Astrocyte (in vitro differentiated cells and primary cell): ENCODE results near the gene NUP62. TPM values are rescaled to one million over a fixed set of nuclear protein-coding genes. Genes with fewer than 3 reads are reported as not detected.

Experiments used
- DNase-seq: peaks from one replicate; pipeline ENCODE4 v3.0.0-alpha.2; 2010; ENCODE audit warnings: low read depth
- FAIRE-seq: peaks from 2 replicates; lab custom pipeline; 2011; peaks lifted over from hg19 to GRCh38; lab: Jason Lieb, UNC
- H2AFZ ChIP-seq: 2 replicates; pipeline ENCODE4 v1.6.0; 2012; ENCODE audit warnings: low read depth, low read length, inconsistent platforms
- H3K27ac ChIP-seq: 2 replicates; pipeline ENCODE4 v1.5.1; 2011; ENCODE audit warnings: low read depth, low read length, inconsistent platforms
- H3K27me3 ChIP-seq: 2 replicates; pipeline ENCODE4 v1.6.0; 2011; ENCODE audit warnings: low read length, inconsistent platforms; ENCODE audit not compliant: insufficient read depth
- H3K36me3 ChIP-seq: 2 replicates; pipeline ENCODE4 v1.5.1; 2011; ENCODE audit warnings: low read length, inconsistent platforms; ENCODE audit not compliant: insufficient read depth
- H3K4me1 ChIP-seq: 2 replicates; pipeline ENCODE4 v1.5.1; 2011; ENCODE audit warnings: low read length, inconsistent platforms; ENCODE audit not compliant: insufficient read depth
- H3K4me2 ChIP-seq: 2 replicates; pipeline ENCODE4 v1.6.0; 2012; ENCODE audit warnings: low read length, inconsistent platforms
- H3K4me3 ChIP-seq: 2 replicates; pipeline ENCODE4 v1.5.1; 2011; ENCODE audit warnings: low read depth, mild to moderate bottlenecking, low read length, inconsistent platforms; ENCODE audit not compliant: insufficient read depth
- H3K79me2 ChIP-seq: 2 replicates; pipeline ENCODE4 v1.6.0; 2012; ENCODE audit warnings: mild to moderate bottlenecking, low read length, inconsistent platforms; ENCODE audit not compliant: insufficient read depth
- H3K9ac ChIP-seq: 2 replicates; pipeline ENCODE4 v1.6.0; 2012; ENCODE audit warnings: mild to moderate bottlenecking, low read length, inconsistent platforms
- H3K9me3 ChIP-seq: 2 replicates; pipeline ENCODE4 v1.5.1; 2012; ENCODE audit warnings: low read depth, mild to moderate bottlenecking, low read length, inconsistent platforms; ENCODE audit not compliant: insufficient read depth
- H4K20me1 ChIP-seq: 2 replicates; pipeline ENCODE4 v1.6.0; 2012; ENCODE audit warnings: low read length, inconsistent platforms; ENCODE audit not compliant: insufficient read depth
- H3K27ac Mint-ChIP-seq: one replicate; pipeline ENCODE4 v1.8.0; 2021; ENCODE audit warnings: mild to moderate bottlenecking, mixed read lengths; ENCODE audit not compliant: unreplicated experiment
- H3K27me3 Mint-ChIP-seq: one replicate; pipeline ENCODE4 v1.8.0; 2021; ENCODE audit warnings: low read depth, mixed read lengths; ENCODE audit not compliant: unreplicated experiment
- H3K36me3 Mint-ChIP-seq: one replicate; pipeline ENCODE4 v1.8.0; 2021; ENCODE audit warnings: low read depth, mixed read lengths; ENCODE audit not compliant: unreplicated experiment
- H3K4me1 Mint-ChIP-seq: one replicate; pipeline ENCODE4 v1.8.0; 2021; ENCODE audit warnings: low read depth, mixed read lengths; ENCODE audit not compliant: unreplicated experiment
- H3K4me3 Mint-ChIP-seq: one replicate; pipeline ENCODE4 v1.8.0; 2021; ENCODE audit warnings: mild to moderate bottlenecking, moderate library complexity, mixed read lengths; ENCODE audit not compliant: unreplicated experiment
- H3K9me3 Mint-ChIP-seq: one replicate; pipeline ENCODE4 v1.8.0; 2021; ENCODE audit warnings: mild to moderate bottlenecking, mixed read lengths; ENCODE audit not compliant: unreplicated experiment
- EZH2 ChIP-seq: IDR thresholded peaks from 2 replicates; pipeline ENCODE4 v1.6.1; 2012; ENCODE audit warnings: mild to moderate bottlenecking, low read length, inconsistent platforms; ENCODE audit not compliant: insufficient read depth
- total RNA-seq: library from RNA; stranded (reverse); gene quantifications from 2 replicates; pipeline ENCODE4 v1.2.1, GENCODE V29; 2021
- TF ChIP-seq, protein P1 (sequence below): IDR thresholded peaks from 2 replicates; pipeline ENCODE4 v1.5.1; 2011; ENCODE audit warnings: low read depth, mild to moderate bottlenecking, inconsistent platforms, low read length, moderate library complexity; ENCODE audit not compliant: insufficient read depth

NUP62 gene
- total RNA-seq, 1 donor from 2014 or later: 49.5 TPM

DNA sequence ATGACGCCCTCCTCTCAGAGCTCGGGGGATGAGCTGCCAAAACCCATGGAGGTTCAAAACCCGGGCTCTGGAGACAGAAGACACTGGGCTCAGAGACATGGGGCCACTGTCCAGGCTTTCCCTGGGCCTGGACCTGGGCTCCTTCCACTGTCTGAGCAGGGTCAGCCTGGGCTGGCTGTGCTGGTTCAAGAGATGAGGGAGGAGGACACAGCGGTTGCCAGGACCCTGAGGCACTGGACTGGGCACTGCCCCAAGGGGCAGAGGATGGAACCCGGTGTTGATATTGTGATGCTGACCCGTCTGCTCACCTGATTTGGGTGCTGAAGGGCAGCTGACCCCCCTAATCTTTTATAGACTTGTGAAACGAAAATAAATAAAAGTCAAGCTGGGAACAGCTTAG is 45.7 kb upstream of the NUP62 start:
- TF ChIP-seq, protein P1, sequence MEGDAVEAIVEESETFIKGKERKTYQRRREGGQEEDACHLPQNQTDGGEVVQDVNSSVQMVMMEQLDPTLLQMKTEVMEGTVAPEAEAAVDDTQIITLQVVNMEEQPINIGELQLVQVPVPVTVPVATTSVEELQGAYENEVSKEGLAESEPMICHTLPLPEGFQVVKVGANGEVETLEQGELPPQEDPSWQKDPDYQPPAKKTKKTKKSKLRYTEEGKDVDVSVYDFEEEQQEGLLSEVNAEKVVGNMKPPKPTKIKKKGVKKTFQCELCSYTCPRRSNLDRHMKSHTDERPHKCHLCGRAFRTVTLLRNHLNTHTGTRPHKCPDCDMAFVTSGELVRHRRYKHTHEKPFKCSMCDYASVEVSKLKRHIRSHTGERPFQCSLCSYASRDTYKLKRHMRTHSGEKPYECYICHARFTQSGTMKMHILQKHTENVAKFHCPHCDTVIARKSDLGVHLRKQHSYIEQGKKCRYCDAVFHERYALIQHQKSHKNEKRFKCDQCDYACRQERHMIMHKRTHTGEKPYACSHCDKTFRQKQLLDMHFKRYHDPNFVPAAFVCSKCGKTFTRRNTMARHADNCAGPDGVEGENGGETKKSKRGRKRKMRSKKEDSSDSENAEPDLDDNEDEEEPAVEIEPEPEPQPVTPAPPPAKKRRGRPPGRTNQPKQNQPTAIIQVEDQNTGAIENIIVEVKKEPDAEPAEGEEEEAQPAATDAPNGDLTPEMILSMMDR: no peak
- TF ChIP-seq EZH2: no peak
- no peak overlapping the region for H3K4me3 ChIP-seq
- H3K79me2 ChIP-seq: no peaks in the 10 kb centered on the region
- Mint-ChIP-seq H3K4me1 (no peaks in the 10 kb centered on the region), H3K36me3 (peaks cover 11% of the 10 kb centered on the region), H3K27me3 (peaks cover 13% of the 10 kb centered on the region), H3K27ac (no peak overlapping the region), H3K4me3 (no peak overlapping the region), H3K9me3 (peaks cover 2% of the 10 kb centered on the region)
- no peaks in the 10 kb centered on the region for H3K27me3 ChIP-seq
- H4K20me1 ChIP-seq: no peaks in the 10 kb centered on the region
- no peaks in the 10 kb centered on the region for H3K4me1 ChIP-seq
- DNase-seq: no peak
- no peaks in the 10 kb centered on the region for H3K36me3 ChIP-seq
- no peaks in the 10 kb centered on the region for H3K9me3 ChIP-seq
- no peak overlapping the region for H3K4me2 ChIP-seq
- H3K27ac ChIP-seq: no peak overlapping the region
- no peak overlapping the region for H2AFZ ChIP-seq
- no peak overlapping the region for H3K9ac ChIP-seq
- FAIRE-seq: no peak

DNA sequence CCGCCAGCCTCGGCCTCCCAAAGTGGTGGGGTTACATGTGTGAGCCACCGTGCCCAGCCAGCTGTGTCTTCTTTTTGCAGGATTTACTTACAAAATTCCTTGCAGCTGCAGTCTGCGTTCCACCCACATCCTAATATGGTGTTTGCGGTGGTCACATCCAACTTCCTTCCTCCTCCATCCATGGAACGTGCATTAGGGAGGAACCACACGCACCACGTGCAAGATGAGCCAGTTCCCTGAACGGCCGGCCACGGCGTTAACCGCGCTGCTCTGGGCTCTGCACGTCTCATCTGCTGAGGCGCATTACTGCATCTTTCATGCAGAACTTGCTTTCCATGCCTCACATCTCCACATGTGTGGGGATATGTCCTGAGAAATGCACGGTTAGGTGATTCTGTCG is 44.7 kb upstream of the NUP62 start:
- no peaks in the 10 kb centered on the region for H3K9me3 ChIP-seq
- no peak overlapping the region for H3K4me2 ChIP-seq
- Mint-ChIP-seq H3K27ac (peak overlapping the region; percentile 73), H3K4me1 (no peaks in the 10 kb centered on the region), H3K9me3 (peaks cover 2% of the 10 kb centered on the region), H3K27me3 (peaks cover 15% of the 10 kb centered on the region), H3K4me3 (no peak overlapping the region), H3K36me3 (peaks cover 11% of the 10 kb centered on the region)
- H3K9ac ChIP-seq: no peak overlapping the region
- DNase-seq: no peak
- H3K27me3 ChIP-seq: no peaks in the 10 kb centered on the region
- TF ChIP-seq EZH2: no peak
- TF ChIP-seq, protein P1: no peak
- H3K4me3 ChIP-seq: no peak overlapping the region
- no peaks in the 10 kb centered on the region for H3K79me2 ChIP-seq
- no peaks in the 10 kb centered on the region for H3K4me1 ChIP-seq
- H3K36me3 ChIP-seq: no peaks in the 10 kb centered on the region
- H2AFZ ChIP-seq: no peak overlapping the region
- no peaks in the 10 kb centered on the region for H4K20me1 ChIP-seq
- no peak overlapping the region for H3K27ac ChIP-seq
- no peak for FAIRE-seq

DNA sequence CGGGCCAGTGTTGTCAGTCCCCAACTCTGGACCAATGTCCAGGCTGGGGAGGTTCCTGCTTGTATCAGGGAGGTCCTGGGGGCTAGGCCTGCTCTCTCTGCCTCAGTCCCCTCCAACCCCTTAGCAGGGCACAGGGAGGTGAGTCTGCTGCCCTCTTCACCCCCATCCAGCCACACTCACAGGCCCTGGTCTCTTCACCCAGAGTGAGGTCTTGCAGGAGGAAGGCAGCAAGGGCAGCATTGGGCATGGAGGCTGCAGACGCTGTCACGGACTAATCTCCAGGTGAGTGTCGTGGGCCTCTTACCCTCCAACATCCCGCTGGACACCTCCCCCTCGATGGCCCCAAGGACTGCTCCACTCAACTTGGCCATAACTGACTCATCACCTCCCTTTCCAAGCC is 43.5 kb upstream of the NUP62 start:
- no peak for FAIRE-seq
- TF ChIP-seq EZH2: no peak
- TF ChIP-seq, protein P1: no peak
- H3K9me3 Mint-ChIP-seq: peaks cover 2% of the 10 kb centered on the region

More for the DNA sequence above, 43.5 kb upstream of the NUP62 start:
- H3K4me1 Mint-ChIP-seq: no peaks in the 10 kb centered on the region
- H3K27me3 Mint-ChIP-seq: peaks cover 15% of the 10 kb centered on the region
- no peak overlapping the region for H3K4me2 ChIP-seq
- H3K36me3 Mint-ChIP-seq: peaks cover 8% of the 10 kb centered on the region
- no peaks in the 10 kb centered on the region for H3K9me3 ChIP-seq
- H3K79me2 ChIP-seq: no peaks in the 10 kb centered on the region
- H3K36me3 ChIP-seq: no peaks in the 10 kb centered on the region
- DNase-seq: no peak
- no peak overlapping the region for H2AFZ ChIP-seq
- no peaks in the 10 kb centered on the region for H4K20me1 ChIP-seq
- H3K4me3 ChIP-seq: no peak overlapping the region
- no peak overlapping the region for H3K4me3 Mint-ChIP-seq
- H3K27me3 ChIP-seq: no peaks in the 10 kb centered on the region
- H3K4me1 ChIP-seq: no peaks in the 10 kb centered on the region
- H3K9ac ChIP-seq: no peak overlapping the region
- H3K27ac ChIP-seq: no peak overlapping the region
- no peak overlapping the region for H3K27ac Mint-ChIP-seq
